GM12865 (cell line): ENCODE data around the gene COL26A1.

Experiments used
- DNase-seq: peaks from one replicate; pipeline ENCODE4 v3.0.0; 2010; ENCODE audit warnings: low read depth
- H3K4me3 ChIP-seq: 2 replicates; pipeline ENCODE4 v1.5.1; 2011; ENCODE audit warnings: mild to moderate bottlenecking, low read depth, low read length, control low read depth
- TF ChIP-seq, protein P1 (sequence below): IDR thresholded peaks from 2 replicates; pipeline ENCODE4 v1.5.1; 2011; ENCODE audit warnings: low read length, control low read depth, low read depth, inconsistent platforms; ENCODE audit not compliant: insufficient read depth; ENCODE audit errors: missing control alignments

Gene COL26A1

DNA sequence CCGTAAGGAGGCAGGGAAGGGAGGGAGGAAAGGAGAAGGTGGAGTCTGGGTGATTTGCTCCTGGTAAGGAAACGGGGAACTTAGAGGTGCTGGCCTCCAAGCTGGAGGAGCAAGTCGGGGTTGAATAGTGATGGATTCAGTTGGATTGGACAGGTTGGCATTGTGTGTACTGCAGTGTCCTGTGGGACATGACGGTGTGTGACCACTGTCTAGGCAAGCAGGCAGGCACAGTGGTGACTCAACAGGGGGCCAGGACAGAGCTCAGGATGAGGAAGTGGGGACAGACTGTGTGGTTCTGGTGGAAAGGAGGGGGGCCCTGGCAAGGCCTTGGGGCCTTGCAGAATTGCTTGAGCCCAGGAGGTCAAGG, 48.8 kb downstream of the COL26A1 start:
- TF ChIP-seq, protein P1, sequence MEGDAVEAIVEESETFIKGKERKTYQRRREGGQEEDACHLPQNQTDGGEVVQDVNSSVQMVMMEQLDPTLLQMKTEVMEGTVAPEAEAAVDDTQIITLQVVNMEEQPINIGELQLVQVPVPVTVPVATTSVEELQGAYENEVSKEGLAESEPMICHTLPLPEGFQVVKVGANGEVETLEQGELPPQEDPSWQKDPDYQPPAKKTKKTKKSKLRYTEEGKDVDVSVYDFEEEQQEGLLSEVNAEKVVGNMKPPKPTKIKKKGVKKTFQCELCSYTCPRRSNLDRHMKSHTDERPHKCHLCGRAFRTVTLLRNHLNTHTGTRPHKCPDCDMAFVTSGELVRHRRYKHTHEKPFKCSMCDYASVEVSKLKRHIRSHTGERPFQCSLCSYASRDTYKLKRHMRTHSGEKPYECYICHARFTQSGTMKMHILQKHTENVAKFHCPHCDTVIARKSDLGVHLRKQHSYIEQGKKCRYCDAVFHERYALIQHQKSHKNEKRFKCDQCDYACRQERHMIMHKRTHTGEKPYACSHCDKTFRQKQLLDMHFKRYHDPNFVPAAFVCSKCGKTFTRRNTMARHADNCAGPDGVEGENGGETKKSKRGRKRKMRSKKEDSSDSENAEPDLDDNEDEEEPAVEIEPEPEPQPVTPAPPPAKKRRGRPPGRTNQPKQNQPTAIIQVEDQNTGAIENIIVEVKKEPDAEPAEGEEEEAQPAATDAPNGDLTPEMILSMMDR = no peak
- no peak overlapping the region for H3K4me3 ChIP-seq
- DNase-seq = no peak

DNA sequence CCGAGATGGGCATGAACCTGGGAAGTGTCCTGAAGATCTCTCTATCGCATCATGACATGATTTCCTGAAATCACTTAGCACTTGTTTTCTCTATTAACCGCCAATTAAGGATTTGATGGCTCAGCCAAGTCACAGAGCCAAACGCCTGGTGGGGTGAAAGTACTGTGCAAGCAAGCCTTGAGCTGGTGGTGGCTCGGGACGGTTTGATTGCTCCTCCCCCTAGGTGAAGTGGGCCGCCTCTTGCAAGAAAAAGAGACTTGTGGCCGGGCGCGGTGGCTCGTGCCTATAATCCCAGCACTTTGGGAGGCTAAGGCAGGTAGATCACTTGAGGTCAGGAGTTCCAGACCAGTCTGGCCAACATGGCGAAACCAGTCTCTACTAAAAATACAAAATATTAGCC, 50.3 kb downstream of the COL26A1 start:
- no peak for DNase-seq
- TF ChIP-seq, protein P1 = no peak
- H3K4me3 ChIP-seq = no peak overlapping the region

DNA sequence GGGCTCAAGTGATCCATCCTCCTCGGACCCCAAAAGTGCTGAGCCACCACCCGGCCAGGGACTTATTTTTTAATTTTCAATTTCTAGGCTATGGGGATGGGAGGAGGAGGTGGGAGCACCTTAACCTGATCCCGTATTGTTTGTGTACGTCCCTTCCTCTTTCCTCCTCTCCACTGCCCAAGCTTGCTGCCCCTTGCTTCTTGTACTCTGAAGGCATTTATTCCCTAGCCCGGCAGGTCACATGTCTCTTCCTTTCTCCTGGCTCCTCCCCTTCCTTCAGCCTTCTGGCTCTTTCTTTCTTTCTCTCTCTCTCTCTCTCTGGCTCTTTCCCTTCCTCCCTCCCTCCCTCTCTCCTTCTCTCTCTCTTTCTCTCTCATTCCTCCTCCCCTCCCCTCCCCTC, 56.0 kb downstream of the COL26A1 start:
- TF ChIP-seq, protein P1 = no peak
- DNase-seq = no peak
- no peak overlapping the region for H3K4me3 ChIP-seq

DNA sequence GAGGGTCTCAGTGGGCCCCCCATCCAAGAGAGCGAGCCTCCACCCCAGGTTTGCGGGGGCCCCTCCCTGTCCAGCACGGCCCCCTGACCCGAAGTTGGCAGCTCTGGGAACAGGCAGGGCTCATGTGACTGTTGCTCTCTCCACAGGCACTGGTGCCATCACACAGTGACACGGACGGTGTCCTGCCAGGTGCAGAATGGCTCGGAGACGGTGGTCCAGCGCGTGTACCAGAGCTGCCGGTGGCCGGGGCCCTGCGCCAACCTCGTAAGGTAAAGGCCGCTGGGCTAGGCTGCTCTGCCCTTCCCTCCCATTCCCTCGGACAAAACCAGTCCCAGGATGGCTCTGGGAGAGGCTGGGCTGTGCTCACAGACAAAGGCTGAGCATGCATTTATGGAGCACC, 57.2 kb downstream of the COL26A1 start:
- TF ChIP-seq, protein P1 = no peak
- no peak overlapping the region for H3K4me3 ChIP-seq
- no peak for DNase-seq

DNA sequence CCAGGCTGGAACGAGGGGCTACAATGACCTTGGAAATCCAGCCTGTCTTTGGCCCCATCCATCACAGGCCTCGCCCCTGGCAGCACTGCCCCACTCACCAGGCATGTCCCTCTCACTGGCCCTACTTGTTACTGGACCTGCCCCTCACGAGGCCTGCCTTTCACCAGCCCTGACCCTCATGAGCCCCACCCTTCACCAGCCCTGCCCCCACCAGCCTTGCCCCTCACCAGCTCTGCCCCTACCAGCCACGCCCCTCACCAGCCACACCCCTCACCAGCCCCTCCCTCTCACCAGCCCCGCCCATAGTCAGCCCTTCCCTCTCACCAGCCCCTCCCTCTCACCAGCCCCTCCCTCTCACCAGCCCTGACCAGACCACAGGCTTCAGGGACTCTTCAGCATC, 57.8 kb downstream of the COL26A1 start:
- no peak for DNase-seq
- TF ChIP-seq, protein P1 = no peak

DNA sequence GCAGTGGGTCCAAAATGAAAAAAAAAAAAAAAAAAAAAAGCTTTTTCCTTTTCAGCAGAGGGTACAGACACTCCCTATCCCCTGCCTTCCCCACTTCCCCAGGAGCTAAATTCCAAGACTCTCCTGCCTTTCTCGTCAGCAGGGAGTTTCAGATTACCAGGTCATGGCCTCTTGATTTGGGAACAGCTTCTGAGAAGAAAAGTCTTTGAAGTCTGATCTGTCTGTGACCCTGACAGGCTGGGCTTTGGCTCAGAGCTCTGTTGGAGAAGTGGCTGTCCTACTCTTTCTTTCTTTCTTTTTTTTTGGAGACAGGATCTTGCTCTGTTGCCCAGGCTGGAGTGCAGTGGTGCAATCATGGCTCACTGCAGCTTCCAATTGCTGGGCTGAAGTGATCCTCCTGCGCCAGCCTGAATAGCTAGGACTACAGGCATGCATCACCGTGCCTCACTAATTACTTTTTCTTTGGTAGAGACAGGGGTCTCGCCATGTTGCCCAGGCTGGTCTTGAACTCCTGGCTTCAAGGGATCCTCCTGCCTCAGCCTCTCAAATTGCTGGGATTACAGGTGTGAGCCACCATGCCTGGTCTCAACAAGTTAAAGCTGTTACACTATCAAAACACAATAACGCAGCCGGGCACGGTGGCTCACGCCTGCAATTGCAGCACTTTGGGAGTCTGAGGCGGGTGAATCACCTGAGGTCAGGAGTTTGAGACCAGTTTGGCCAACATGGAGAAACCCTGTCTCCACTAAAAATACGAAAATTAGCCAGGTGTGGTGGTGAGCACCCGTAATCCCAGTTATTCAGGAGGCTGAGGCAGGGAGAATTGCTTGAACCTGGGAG, 59.9 kb downstream of the COL26A1 start:
- no peak for DNase-seq
- TF ChIP-seq, protein P1 = no peak
- H3K4me3 ChIP-seq = no peak overlapping the region

More for the DNA sequence above, 57.8 kb downstream of the COL26A1 start:
- H3K4me3 ChIP-seq = no peak overlapping the region
